Suppressor macrophage (primary cell): ENCODE measurements around the gene CCR5AS.
"Not testable (repeated sequence)": the region's sequence is repeated elsewhere in the genome, so short reads cannot be mapped to it uniquely, and the experiment has no call there.

Experiments used
- DNase-seq, 4 experiments: peaks; one replicate each; pipeline ENCODE4 v3.0.0-alpha.2; 2020 to 2022

The CCR5AS gene

GRCh38 chr3:46427916-46428833, 21.3 kb upstream of the CCR5AS start:
- no peak for DNase-seq

GRCh38 chr3:46427404-46427803, 20.5 kb upstream of the CCR5AS start:
- DNase-seq, result not testable (repeated sequence)

- not testable (repeated sequence) for DNase-seq
These were observed 19.6 kb upstream of the CCR5AS start for GRCh38 chr3:46426476-46426875.

DNA sequence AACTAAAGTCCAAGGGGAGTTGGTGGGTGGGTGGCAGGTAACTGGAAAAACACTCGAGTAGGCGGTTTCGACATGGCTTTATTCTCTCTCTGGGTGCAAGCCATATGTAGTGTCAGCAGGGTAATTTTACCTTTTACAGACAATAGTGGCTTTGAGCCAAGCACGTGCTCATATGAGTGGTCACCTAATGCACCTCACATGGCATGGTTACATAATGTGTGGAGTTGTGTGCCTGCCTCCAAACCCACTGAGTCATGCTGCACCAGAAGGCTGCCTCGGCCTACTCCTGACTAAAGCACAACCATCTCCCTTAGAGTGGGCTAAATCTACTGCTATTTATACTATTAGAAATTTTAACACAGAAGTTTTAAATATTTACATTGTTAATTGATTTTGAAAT, 16.7 kb upstream of the CCR5AS start:
- peak; percentile 38 to 69 (median 60) for DNase-seq

GRCh38 chr3:46422617-46423016, 15.8 kb upstream of the CCR5AS start:
- no peak for DNase-seq

DNA sequence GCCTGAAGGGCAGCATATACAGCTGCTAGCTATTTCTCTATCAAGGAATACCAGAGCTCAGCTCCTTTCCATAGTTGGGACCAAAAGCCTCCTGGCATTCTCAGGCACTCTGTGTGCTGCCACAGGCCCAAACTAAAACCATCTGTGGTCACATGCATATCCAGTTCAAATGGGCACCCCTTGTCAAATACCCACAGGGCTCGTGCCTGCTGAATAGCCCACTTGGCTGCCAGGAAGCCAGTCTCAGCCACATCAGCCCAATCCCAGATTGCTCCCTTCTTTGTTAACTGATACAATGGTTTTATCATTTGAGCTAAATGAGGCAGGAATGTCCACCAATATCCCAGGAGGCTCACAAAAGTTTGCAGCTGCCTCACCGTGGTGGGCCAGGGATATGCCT, 14.1 kb upstream of the CCR5AS start:
- DNase-seq, result no peak

GRCh38 chr3:46419816-46420215, 12.9 kb upstream of the CCR5AS start:
- no peak for DNase-seq

- DNase-seq, result no peak
These were observed 11.2 kb upstream of the CCR5AS start for GRCh38 chr3:46417841-46418611.

DNA sequence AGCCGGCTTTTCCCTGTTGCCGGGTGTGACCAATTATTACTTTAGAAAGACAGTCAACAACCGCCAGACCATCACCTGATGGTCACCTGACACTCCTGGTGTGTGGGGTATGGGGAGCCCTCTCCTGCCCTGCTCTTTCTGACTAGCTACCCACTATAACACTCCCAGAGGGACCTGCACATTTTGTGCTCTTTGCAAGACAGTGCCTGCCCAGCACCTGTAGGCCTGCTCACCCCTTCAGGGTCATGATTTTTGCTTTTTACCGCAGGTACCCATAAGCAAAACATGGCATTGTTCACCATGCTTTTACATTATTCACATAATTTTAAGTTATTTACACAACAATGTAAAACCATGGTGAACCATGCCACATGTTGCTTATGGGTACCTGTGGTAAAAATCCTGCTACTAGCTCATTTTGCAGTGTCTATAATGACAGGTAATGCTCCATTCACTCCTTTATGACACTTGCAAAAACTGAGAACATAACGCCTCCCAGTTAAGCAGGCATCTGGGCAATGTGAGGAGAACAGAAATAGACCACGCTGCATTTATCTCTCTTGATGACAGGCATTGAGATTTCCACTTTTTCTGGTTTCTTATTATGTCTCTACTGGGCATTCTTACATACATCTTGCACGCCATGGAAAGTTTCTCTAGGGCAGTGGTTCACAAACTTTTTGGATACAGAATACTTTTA, 10.1 kb upstream of the CCR5AS start:
- DNase-seq, result no peak

- peak; percentile 18 to 55 (median 36) for DNase-seq
These were observed 9.4 kb upstream of the CCR5AS start for GRCh38 chr3:46416125-46416810.

GRCh38 chr3:46414739-46415138, 7.9 kb upstream of the CCR5AS start:
- DNase-seq, result peak in 3 of 4 experiments; percentile 46 to 62 (median 47)

GRCh38 chr3:46413951-46414350, 7.1 kb upstream of the CCR5AS start:
- peak; percentile 32 to 69 (median 55) for DNase-seq

DNA sequence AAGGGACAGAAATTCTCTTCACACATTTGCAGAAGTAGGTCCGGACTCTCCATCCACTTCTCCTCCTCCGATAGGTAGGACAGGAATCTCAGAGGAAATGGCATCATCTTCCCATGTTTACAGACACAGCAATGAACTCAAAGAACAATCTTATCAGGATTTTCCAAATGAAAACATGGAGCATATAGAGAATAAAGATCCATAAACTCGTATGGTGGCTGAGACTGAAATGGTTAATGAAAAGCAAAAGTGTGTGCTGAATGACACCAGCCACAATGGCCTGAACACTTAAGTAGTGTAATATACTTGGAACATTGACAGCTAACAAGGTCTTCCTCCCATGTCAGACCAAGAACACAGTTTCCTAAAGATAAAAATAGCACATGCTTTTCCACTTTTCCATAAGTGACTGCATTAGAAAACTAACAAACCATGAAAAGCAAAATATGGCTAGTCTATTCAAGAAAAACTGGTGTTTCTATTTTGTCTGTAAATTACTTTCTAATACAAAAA, 6.0 kb upstream of the CCR5AS start:
- peak in 1 of 4 experiments; percentile 37 for DNase-seq

- no peak for DNase-seq
These were observed 4.4 kb upstream of the CCR5AS start for GRCh38 chr3:46411271-46411670.

GRCh38 chr3:46410669-46411068, 3.8 kb upstream of the CCR5AS start:
- no peak for DNase-seq

GRCh38 chr3:46409739-46410489, 3.0 kb upstream of the CCR5AS start:
- DNase-seq, result peak in 1 of 4 experiments; percentile 13

DNA sequence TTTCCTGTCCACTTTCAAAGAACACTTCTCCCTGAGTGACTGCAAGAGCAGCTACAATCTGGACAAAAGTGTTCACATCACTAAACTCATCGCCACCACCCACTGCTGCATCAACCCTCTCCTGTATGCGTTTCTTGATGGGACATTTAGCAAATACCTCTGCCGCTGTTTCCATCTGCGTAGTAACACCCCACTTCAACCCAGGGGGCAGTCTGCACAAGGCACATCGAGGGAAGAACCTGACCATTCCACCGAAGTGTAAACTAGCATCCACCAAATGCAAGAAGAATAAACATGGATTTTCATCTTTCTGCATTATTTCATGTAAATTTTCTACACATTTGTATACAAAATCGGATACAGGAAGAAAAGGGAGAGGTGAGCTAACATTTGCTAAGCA, 2.0 kb upstream of the CCR5AS start:
- DNase-seq, result no peak

GRCh38 chr3:46407970-46408369, 1.1 kb upstream of the CCR5AS start:
- peak; percentile 64 to 78 (median 67) for DNase-seq

DNA sequence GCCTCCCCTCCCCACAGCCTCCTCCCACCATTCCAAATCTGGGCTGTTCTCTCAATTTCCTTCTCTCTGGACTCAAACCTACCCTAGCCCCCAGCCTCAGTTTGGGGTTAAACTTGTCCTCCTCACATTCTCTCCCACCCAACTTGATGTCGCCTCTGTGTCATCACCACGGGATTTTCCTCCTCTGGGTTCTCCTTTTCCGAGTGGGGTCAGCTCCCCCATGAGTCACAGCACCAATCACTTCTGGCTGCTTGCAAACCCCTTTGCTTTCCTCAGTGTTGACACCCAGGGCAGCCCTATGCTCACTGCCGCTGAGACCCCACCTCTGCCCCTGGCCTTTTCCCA, 451 bp downstream of the CCR5AS start:
- DNase-seq, result peak; percentile 93 to 98 (median 94)

DNA sequence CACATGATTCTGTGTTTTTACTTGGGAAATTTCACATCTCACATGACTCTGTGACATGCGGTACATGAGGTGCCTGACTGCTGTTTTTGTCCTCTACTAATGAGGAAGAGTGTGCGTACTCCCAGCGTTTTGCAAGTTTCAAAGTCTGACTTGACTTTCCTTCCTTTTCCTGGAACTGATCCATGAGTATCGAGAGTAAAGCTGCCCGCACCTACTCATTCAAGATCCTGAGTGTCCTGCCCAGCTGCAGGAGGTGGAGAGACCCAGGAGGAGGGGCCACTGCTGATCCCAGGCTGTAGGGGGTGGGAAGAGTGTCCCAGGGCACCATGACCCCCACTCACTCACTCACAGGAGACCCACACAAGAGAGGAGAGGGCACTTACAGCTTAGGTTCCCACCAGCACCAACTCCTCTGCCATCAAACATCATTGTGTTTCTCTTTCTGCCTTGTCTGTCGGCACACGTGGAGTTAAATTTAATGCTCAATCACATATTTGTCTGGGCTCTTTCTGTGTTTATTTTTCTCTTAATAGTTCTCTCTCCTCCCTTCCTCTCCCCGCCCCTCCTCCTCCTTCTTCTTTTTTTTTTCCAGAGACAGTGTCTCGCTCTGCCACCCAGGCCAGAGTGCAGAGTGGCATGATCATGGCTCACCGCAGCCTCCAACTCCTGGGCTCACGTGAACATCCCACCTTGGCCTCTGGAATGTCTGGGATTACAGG, 1.4 kb downstream of the CCR5AS start:
- peak; percentile 84 to 95 (median 92) for DNase-seq

GRCh38 chr3:46402902-46403301, 4.0 kb downstream of the CCR5AS start:
- DNase-seq, result not testable (repeated sequence)
